A549 (cell line): ENCODE measurements around the gene ISG15.

Experiments used
- CHD2 ChIP-seq: fragments of 150-350 bp; IDR thresholded peaks from 2 replicates; pipeline ENCODE4 v1.6.1; 2014; ENCODE audit warnings: low read length; ENCODE audit not compliant: partially characterized antibody
- CTCF ChIP-seq: fragments of >200 bp; sonication (Bioruptor Twin); formaldehyde crosslinking; IDR thresholded peaks from 3 replicates; pipeline ENCODE4 v1.5.1; 2016
- EP300 ChIP-seq, 2 experiments: fragments of >200 bp; sonication (Bioruptor Twin); formaldehyde crosslinking; IDR thresholded peaks; 2 replicates in 1 of 2; 3 replicates in 1 of 2; pipeline ENCODE4 v1.6.1; 2016 to 2017
- POLR2A ChIP-seq: IDR thresholded peaks from 2 replicates; pipeline ENCODE4 v1.6.1; 2012; ENCODE audit warnings: mild to moderate bottlenecking, low read length

- TF ChIP-seq EP300 (IDR thresholded peaks at IDR 0.05), result no peak
- TF ChIP-seq POLR2A, result no peak
- TF ChIP-seq CTCF, result peak; percentile 39; the same call in 2 of the 3 replicates
- TF ChIP-seq CHD2, result no peak
These were observed 1.7 kb downstream of the ISG15 start for GRCh38 chr1:1014799-1015681.
